ENCODE measurements around the gene HESX1.
A peak's percentile ranks its signal among the peaks of the same experiment; 100 is the strongest.

HESX1 gene

DNA sequence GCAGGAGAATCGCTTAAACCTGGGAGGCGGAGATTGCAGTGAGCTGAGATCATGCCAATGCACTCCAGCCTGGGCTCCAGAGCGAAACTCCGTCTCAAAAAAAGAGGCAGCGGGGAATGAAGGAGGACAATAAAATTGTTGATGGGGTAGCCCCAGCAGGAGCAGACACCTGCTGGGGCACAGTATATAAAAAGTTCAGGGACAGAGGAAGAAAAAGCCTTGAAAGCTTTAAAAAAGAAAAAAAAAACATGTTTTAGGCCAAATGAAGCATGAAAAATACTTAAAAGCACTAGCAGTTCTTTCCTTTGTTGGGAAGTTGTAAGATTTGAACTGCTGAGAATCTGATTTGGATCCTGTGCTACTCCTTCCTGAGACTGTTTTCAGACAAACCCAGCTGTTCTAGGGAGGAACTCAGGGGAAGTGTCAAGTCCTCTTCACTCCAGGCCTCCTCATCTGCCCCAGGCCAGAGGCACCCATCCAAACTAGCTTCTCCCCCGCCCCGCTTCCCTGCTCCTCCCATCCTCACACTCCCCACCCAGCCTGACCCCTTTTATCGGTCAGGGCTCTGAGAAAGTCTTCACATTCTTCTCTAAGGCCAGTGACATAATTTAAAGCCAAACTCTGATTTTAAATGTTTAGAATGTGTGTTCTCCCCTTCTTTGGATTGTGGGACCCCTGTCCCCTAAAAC lies 39.6 kb downstream of the HESX1 start:
- Histone ChIP-seq H3K27ac (ENCODE audit: low read length) (no peak overlapping the region), H3F3A (ENCODE audit: insufficient read depth, low read length) (no peaks in the 10 kb centered on the region), H3K9me3 (replicated peaks; ENCODE audit: insufficient read depth, low read length) (no peaks in the 10 kb centered on the region), H2AFZ (ENCODE audit: low read length) (no peak overlapping the region), H3K4me3 (ENCODE audit: low read length) (no peak overlapping the region), H3K79me2 (ENCODE audit: low read length) (no peaks in the 10 kb centered on the region), H3K9ac (ENCODE audit: low read length) (no peak overlapping the region), H3K4me1 (ENCODE audit: low read length) (peaks cover 15% of the 10 kb centered on the region), H3K27me3 (replicated peaks; ENCODE audit: insufficient read depth, low read length) (peaks cover 10% of the 10 kb centered on the region), H3K9me2 (replicated peaks; ENCODE audit: insufficient read depth, low read length) (no peaks in the 10 kb centered on the region), H3K4me2 (ENCODE audit: low read depth, low read length) (no peak overlapping the region), H4K20me1 (ENCODE audit: insufficient read depth, low read length) (no peaks in the 10 kb centered on the region), H3K36me3 (replicated peaks; ENCODE audit: insufficient read depth, low read length) (no peaks in the 10 kb centered on the region)
- no peak for TF ChIP-seq EZH2 (optimal IDR thresholded peaks at IDR 0.05; ENCODE audit: low read depth, low read length)
- DNase-seq, result no peak

DNA sequence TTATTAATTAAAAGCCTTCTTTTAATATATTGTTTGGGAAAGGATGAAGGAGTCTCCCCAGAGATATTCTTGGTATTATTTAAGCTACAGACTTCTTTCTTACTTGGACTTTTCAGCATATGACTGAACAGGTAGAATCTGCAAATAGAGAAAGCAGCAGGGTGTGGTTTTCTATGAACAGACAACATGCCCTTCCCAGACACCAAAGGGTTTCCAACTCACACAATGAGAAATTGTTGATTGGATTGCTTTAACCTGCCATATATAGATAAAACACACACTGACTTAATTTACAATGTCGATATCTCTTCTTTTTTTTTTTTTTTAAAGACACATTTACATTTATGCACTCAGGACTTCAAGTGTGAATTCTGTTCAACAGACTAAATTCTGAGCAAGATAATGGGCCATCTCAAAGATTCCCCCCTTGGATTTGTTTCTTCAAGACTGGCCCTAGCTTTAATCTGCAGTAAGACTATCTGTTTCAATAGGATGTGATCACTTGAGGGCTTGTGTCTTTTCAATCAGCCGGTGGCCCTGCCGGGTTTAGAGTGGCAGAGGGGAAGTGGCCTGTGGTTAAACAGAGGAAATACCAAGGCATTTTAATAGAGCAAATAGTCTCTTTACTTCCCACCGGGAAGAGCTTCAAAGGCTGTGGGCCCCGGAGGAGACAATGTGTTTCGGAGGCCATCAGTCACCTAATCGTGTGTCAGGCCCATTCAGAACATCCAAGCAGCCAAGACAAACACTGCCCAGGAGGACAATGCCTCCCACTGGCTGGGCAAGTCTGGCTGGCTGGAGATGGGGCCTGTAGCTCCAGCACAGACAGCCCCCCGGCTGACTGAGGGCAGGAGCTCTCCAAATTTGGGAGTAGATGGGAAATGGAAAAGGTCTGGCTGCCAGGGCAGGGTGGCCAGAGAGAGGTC lies 40.7 kb downstream of the HESX1 start:
- no peak overlapping the region for H3K4me3 ChIP-seq (ENCODE audit: low read length)
- no peak overlapping the region for H3K9ac ChIP-seq (ENCODE audit: low read length)
- 0 out of 2 replicates have a peak overlapping the region, but pooled peaks have one; percentile 10 for H2AFZ ChIP-seq (ENCODE audit: low read length)
- peaks cover 3% of the 10 kb centered on the region for H3K27me3 ChIP-seq (replicated peaks; ENCODE audit: insufficient read depth, low read length)
- no peak overlapping the region for H3K27ac ChIP-seq (ENCODE audit: low read length)
- H3K4me1 ChIP-seq (ENCODE audit: low read length), result peaks cover 15% of the 10 kb centered on the region
- no peaks in the 10 kb centered on the region for H3K36me3 ChIP-seq (replicated peaks; ENCODE audit: insufficient read depth, low read length)
- no peaks in the 10 kb centered on the region for H3K9me2 ChIP-seq (replicated peaks; ENCODE audit: insufficient read depth, low read length)
- H3K79me2 ChIP-seq (ENCODE audit: low read length), result no peaks in the 10 kb centered on the region
- TF ChIP-seq EZH2 (optimal IDR thresholded peaks at IDR 0.05; ENCODE audit: low read depth, low read length), result no peak
- no peak for TF ChIP-seq EZH2phosphoT487 (IDR thresholded peaks at IDR 0.05; ENCODE audit: low read length)
- TF ChIP-seq, protein P1, sequence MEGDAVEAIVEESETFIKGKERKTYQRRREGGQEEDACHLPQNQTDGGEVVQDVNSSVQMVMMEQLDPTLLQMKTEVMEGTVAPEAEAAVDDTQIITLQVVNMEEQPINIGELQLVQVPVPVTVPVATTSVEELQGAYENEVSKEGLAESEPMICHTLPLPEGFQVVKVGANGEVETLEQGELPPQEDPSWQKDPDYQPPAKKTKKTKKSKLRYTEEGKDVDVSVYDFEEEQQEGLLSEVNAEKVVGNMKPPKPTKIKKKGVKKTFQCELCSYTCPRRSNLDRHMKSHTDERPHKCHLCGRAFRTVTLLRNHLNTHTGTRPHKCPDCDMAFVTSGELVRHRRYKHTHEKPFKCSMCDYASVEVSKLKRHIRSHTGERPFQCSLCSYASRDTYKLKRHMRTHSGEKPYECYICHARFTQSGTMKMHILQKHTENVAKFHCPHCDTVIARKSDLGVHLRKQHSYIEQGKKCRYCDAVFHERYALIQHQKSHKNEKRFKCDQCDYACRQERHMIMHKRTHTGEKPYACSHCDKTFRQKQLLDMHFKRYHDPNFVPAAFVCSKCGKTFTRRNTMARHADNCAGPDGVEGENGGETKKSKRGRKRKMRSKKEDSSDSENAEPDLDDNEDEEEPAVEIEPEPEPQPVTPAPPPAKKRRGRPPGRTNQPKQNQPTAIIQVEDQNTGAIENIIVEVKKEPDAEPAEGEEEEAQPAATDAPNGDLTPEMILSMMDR (IDR thresholded peaks at IDR 0.05; ENCODE audit: low read length), result no peak
- H3K4me2 ChIP-seq (ENCODE audit: low read depth, low read length), result peak overlapping the region; percentile 49
- no peaks in the 10 kb centered on the region for H3F3A ChIP-seq (ENCODE audit: insufficient read depth, low read length)
- H3K9me3 ChIP-seq (replicated peaks; ENCODE audit: insufficient read depth, low read length), result no peaks in the 10 kb centered on the region
- no peaks in the 10 kb centered on the region for H4K20me1 ChIP-seq (ENCODE audit: insufficient read depth, low read length)
- DNase-seq, result peak; percentile 74

DNA sequence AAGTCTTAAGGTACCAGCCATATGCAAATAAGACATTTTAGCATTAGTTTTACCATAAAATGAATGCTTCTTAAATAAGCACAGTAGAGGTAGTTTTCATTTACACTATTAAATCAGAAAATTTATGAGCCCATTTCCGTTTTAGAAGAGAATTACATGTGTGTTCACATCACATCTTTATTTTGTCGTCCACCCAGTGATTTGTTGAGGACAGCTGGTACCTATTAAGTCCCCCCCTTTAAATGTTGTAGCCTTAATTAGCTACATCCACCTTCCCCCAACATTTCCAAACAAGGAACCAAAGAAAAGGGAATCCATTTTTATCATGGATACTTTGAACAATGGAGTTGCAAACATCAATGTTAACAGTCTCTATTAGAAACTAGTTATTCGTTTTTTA lies 41.5 kb downstream of the HESX1 start:
- Histone ChIP-seq H3K9ac (ENCODE audit: low read length) (no peak overlapping the region), H3K79me2 (ENCODE audit: low read length) (no peaks in the 10 kb centered on the region), H4K20me1 (ENCODE audit: insufficient read depth, low read length) (no peaks in the 10 kb centered on the region), H3K9me3 (replicated peaks; ENCODE audit: insufficient read depth, low read length) (no peaks in the 10 kb centered on the region), H3F3A (ENCODE audit: insufficient read depth, low read length) (no peaks in the 10 kb centered on the region), H3K4me2 (ENCODE audit: low read depth, low read length) (no peak overlapping the region), H3K27me3 (replicated peaks; ENCODE audit: insufficient read depth, low read length) (no peaks in the 10 kb centered on the region), H2AFZ (ENCODE audit: low read length) (no peak overlapping the region), H3K27ac (ENCODE audit: low read length) (no peak overlapping the region), H3K4me3 (ENCODE audit: low read length) (no peak overlapping the region), H3K36me3 (replicated peaks; ENCODE audit: insufficient read depth, low read length) (no peaks in the 10 kb centered on the region), H3K9me2 (replicated peaks; ENCODE audit: insufficient read depth, low read length) (no peaks in the 10 kb centered on the region), H3K4me1 (ENCODE audit: low read length) (peaks cover 15% of the 10 kb centered on the region)
- no peak for DNase-seq
- TF ChIP-seq EZH2 (optimal IDR thresholded peaks at IDR 0.05; ENCODE audit: low read depth, low read length), result no peak
- TF ChIP-seq EZH2phosphoT487 (IDR thresholded peaks at IDR 0.05; ENCODE audit: low read length), result no peak
- TF ChIP-seq, protein P1 (IDR thresholded peaks at IDR 0.05; ENCODE audit: low read length), result no peak

Data from MM.1S (cell line).